Trophoblast cell (in vitro differentiated cells and primary cell): ENCODE data around the gene RYR1.

Experiments used
- DNase-seq, 2 donors: peaks; one replicate each; pipeline ENCODE4 v3.0.0-alpha.2; 2016
- H2AFZ ChIP-seq: 2 replicates; pipeline ENCODE4 v1.6.1; 2013; ENCODE audit warnings: low read length, moderate library complexity, mild to moderate bottlenecking; ENCODE audit not compliant: insufficient read depth, poor library complexity
- H2AK5ac ChIP-seq: 2 replicates; pipeline ENCODE4 v1.6.1; 2013; ENCODE audit warnings: mild to moderate bottlenecking, low read length
- H2BK120ac ChIP-seq: 2 replicates; pipeline ENCODE4 v1.6.1; 2013; ENCODE audit warnings: low read length, mild to moderate bottlenecking, moderate library complexity; ENCODE audit not compliant: insufficient read depth, poor library complexity
- H2BK12ac ChIP-seq: 2 replicates; pipeline ENCODE4 v1.6.1; 2013; ENCODE audit warnings: mild to moderate bottlenecking, low read length, moderate library complexity
- H2BK5ac ChIP-seq: 2 replicates; pipeline ENCODE4 v1.6.1; 2013; ENCODE audit warnings: low read length, low read depth, moderate library complexity, mild to moderate bottlenecking; ENCODE audit not compliant: poor library complexity
- H3K14ac ChIP-seq: 2 replicates; pipeline ENCODE4 v1.6.1; 2013; ENCODE audit warnings: mild to moderate bottlenecking, low read length
- H3K18ac ChIP-seq: 2 replicates; pipeline ENCODE4 v1.6.1; 2013; ENCODE audit warnings: mild to moderate bottlenecking, low read length
- H3K23ac ChIP-seq: 2 replicates; pipeline ENCODE4 v1.6.1; 2013; ENCODE audit warnings: low read length
- H3K27ac ChIP-seq: 2 replicates; pipeline ENCODE4 v1.5.1; 2013; ENCODE audit warnings: low read depth, mild to moderate bottlenecking, inconsistent platforms, low read length, moderate library complexity
- H3K27me3 ChIP-seq: 2 replicates; pipeline ENCODE4 v1.6.1; 2013; ENCODE audit warnings: inconsistent platforms, mild to moderate bottlenecking, low read length, moderate library complexity; ENCODE audit not compliant: insufficient read depth
- H3K36me3 ChIP-seq, 2 experiments: 1 replicate in 1 of 2; 2 replicates in 1 of 2; pipeline ENCODE4 v1.6.1; 2013; ENCODE audit warnings: low read length in 2 of 2, mild to moderate bottlenecking in 2 of 2, moderate library complexity in 1 of 2; ENCODE audit not compliant: insufficient read depth in 2 of 2, control insufficient read depth in 1 of 2
- H3K4ac ChIP-seq: 2 replicates; pipeline ENCODE4 v1.6.1; 2013; ENCODE audit warnings: low read depth, mild to moderate bottlenecking, low read length, moderate library complexity
- H3K4me1 ChIP-seq, 2 experiments: 1 replicate in 1 of 2; 2 replicates in 1 of 2; pipeline ENCODE4 v1.6.1; 2013; ENCODE audit warnings: low read length in 2 of 2, mild to moderate bottlenecking in 2 of 2, moderate library complexity in 1 of 2; ENCODE audit not compliant: insufficient read depth in 2 of 2, control insufficient read depth in 1 of 2
- H3K4me2 ChIP-seq: 2 replicates; pipeline ENCODE4 v1.6.1; 2013; ENCODE audit warnings: inconsistent platforms, mild to moderate bottlenecking, low read length, moderate library complexity
- H3K4me3 ChIP-seq: 2 replicates; pipeline ENCODE4 v1.5.1; 2013; ENCODE audit warnings: mild to moderate bottlenecking, low read depth, low read length, inconsistent platforms
- H3K79me1 ChIP-seq: one replicate; pipeline ENCODE4 v1.6.1; 2013; ENCODE audit warnings: low read length
- H3K79me2 ChIP-seq: 2 replicates; pipeline ENCODE4 v1.6.1; 2013; ENCODE audit warnings: low read length, mild to moderate bottlenecking; ENCODE audit not compliant: control insufficient read depth, insufficient read depth, poor library complexity
- H3K9ac ChIP-seq: 2 replicates; pipeline ENCODE4 v1.6.1; 2013; ENCODE audit warnings: mild to moderate bottlenecking, low read length
- H3K9me3 ChIP-seq: 2 replicates; pipeline ENCODE4 v1.6.1; 2013; ENCODE audit warnings: low read depth, mild to moderate bottlenecking, control low read depth, inconsistent platforms, low read length; ENCODE audit not compliant: insufficient read depth
- H4K12ac ChIP-seq: 2 replicates; pipeline ENCODE4 v1.6.1; 2013; ENCODE audit warnings: low read depth, mild to moderate bottlenecking, low read length, moderate library complexity
- H4K8ac ChIP-seq: 2 replicates; pipeline ENCODE4 v1.6.1; 2013; ENCODE audit warnings: low read depth, mild to moderate bottlenecking, low read length, moderate library complexity
- H4K91ac ChIP-seq: one replicate; pipeline ENCODE4 v1.6.1; 2013; ENCODE audit warnings: low read depth, mild to moderate bottlenecking, low read length, moderate library complexity
- WGBS: extraction: QIAGEN DNeasy Blood & Tissue Kit; methylation state at CpG from one replicate; pipeline ENCODE4 v1.1.7; 2013; ENCODE audit warnings: missing lambda C conversion rate; ENCODE audit not compliant: insufficient read length, insufficient coverage; ENCODE audit errors: extremely low coverage; 5-methylcytosine and 5-hydroxymethylcytosine counted together

RYR1 gene

GRCh38 chr19:38561053-38561606, 127.6 kb downstream of the RYR1 start:
- Histone ChIP-seq H3K27me3 (no peaks in the 10 kb centered on the region), H3K27ac (no peak overlapping the region), H4K91ac (no peak overlapping the region), H3K18ac (no peak overlapping the region), H2AFZ (no peak overlapping the region), H3K4me2 (no peak overlapping the region), H2BK120ac (no peak overlapping the region), H2BK5ac (no peak overlapping the region), H2BK12ac (no peak overlapping the region), H2AK5ac (no peak overlapping the region), H3K4me1 (no peaks in the 10 kb centered on the region), H4K12ac (no peak overlapping the region), H3K4ac (no peak overlapping the region), H3K23ac (no peak overlapping the region), H3K9ac (no peak overlapping the region), H3K79me2 (no peaks in the 10 kb centered on the region), H3K9me3 (no peaks in the 10 kb centered on the region), H3K14ac (no peak overlapping the region), H3K36me3 (no peaks in the 10 kb centered on the region), H3K79me1 (no peaks in the 10 kb centered on the region), H4K8ac (no peak overlapping the region), H3K4me3 (no peak overlapping the region)
- no peak for DNase-seq
- WGBS, result no CpG with 5 or more reads among the region's 42 CpGs

DNA sequence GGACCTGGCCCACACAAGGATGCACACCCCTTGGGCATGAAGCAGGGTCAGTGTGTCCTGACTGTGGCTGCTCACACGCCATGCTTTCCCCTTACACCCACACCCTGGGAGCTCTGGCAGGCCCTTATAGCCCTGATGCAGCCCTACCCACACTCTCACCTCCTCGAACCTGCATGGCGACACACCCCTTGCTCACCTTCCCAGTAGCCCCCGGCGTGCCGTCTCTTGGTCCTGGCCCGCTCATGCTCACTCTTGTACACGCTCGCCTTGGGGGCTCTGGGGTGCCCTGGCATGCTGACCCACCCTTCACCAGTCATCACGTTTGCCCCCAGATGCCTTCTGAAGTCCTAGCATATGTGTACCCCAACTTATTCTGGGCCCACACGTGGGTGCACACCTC, 128.2 kb downstream of the RYR1 start:
- no peak overlapping the region for H3K9ac ChIP-seq
- no CpG with 5 or more reads among the region's 11 CpGs for WGBS
- H3K4ac ChIP-seq, result no peak overlapping the region
- H3K36me3 ChIP-seq, result no peaks in the 10 kb centered on the region
- H3K18ac ChIP-seq, result no peak overlapping the region
- no peak overlapping the region for H3K4me2 ChIP-seq
- H3K4me3 ChIP-seq, result no peak overlapping the region
- H2BK12ac ChIP-seq, result no peak overlapping the region
- H2BK120ac ChIP-seq, result no peak overlapping the region
- H3K4me1 ChIP-seq, result no peaks in the 10 kb centered on the region
- DNase-seq, result no peak
- H4K91ac ChIP-seq, result no peak overlapping the region
- H3K27me3 ChIP-seq, result no peaks in the 10 kb centered on the region
- H3K23ac ChIP-seq, result no peak overlapping the region
- H3K79me1 ChIP-seq, result no peaks in the 10 kb centered on the region
- H4K12ac ChIP-seq, result no peak overlapping the region
- no peak overlapping the region for H2AK5ac ChIP-seq
- H3K79me2 ChIP-seq, result no peaks in the 10 kb centered on the region
- H3K14ac ChIP-seq, result no peak overlapping the region
- H3K9me3 ChIP-seq, result no peaks in the 10 kb centered on the region
- no peak overlapping the region for H2BK5ac ChIP-seq
- H4K8ac ChIP-seq, result no peak overlapping the region
- H3K27ac ChIP-seq, result no peak overlapping the region
- no peak overlapping the region for H2AFZ ChIP-seq

- no peak overlapping the region for H4K8ac ChIP-seq
- H4K12ac ChIP-seq, result no peak overlapping the region
- no peak overlapping the region for H3K4me3 ChIP-seq
- no peak overlapping the region for H2BK5ac ChIP-seq
- H3K79me1 ChIP-seq, result no peaks in the 10 kb centered on the region
- H2AK5ac ChIP-seq, result no peak overlapping the region
- no peak overlapping the region for H3K23ac ChIP-seq
- no peaks in the 10 kb centered on the region for H3K36me3 ChIP-seq
- H2BK12ac ChIP-seq, result no peak overlapping the region
- H3K14ac ChIP-seq, result no peak overlapping the region
- H3K79me2 ChIP-seq, result no peaks in the 10 kb centered on the region
- H3K18ac ChIP-seq, result no peak overlapping the region
- H4K91ac ChIP-seq, result no peak overlapping the region
- WGBS, result no CpG with 5 or more reads among the region's 6 CpGs
- H3K4ac ChIP-seq, result no peak overlapping the region
- H3K4me2 ChIP-seq, result no peak overlapping the region
- no peak overlapping the region for H3K9ac ChIP-seq
- no peaks in the 10 kb centered on the region for H3K4me1 ChIP-seq
- H3K27me3 ChIP-seq, result no peaks in the 10 kb centered on the region
- no peak overlapping the region for H3K27ac ChIP-seq
- no peak for DNase-seq
- no peak overlapping the region for H2AFZ ChIP-seq
- H2BK120ac ChIP-seq, result no peak overlapping the region
- no peaks in the 10 kb centered on the region for H3K9me3 ChIP-seq
Measured at GRCh38 chr19:38562096-38562495, 128.6 kb downstream of the RYR1 start.

- no peaks in the 10 kb centered on the region for H3K79me1 ChIP-seq
- no peaks in the 10 kb centered on the region for H3K27me3 ChIP-seq
- H4K12ac ChIP-seq, result no peak overlapping the region
- no peaks in the 10 kb centered on the region for H3K36me3 ChIP-seq
- H3K9ac ChIP-seq, result no peak overlapping the region
- no peak overlapping the region for H4K91ac ChIP-seq
- no peak overlapping the region for H3K23ac ChIP-seq
- H3K18ac ChIP-seq, result no peak overlapping the region
- H3K27ac ChIP-seq, result no peak overlapping the region
- H2AK5ac ChIP-seq, result no peak overlapping the region
- WGBS, result no CpG with 5 or more reads among the region's 9 CpGs
- DNase-seq, result no peak
- no peaks in the 10 kb centered on the region for H3K79me2 ChIP-seq
- no peak overlapping the region for H2BK5ac ChIP-seq
- no peak overlapping the region for H2AFZ ChIP-seq
- no peaks in the 10 kb centered on the region for H3K4me1 ChIP-seq
- no peak overlapping the region for H3K4me2 ChIP-seq
- H2BK12ac ChIP-seq, result no peak overlapping the region
- H3K14ac ChIP-seq, result no peak overlapping the region
- no peak overlapping the region for H4K8ac ChIP-seq
- no peak overlapping the region for H2BK120ac ChIP-seq
- H3K4ac ChIP-seq, result no peak overlapping the region
- H3K9me3 ChIP-seq, result no peaks in the 10 kb centered on the region
- H3K4me3 ChIP-seq, result no peak overlapping the region
Measured at GRCh38 chr19:38563475-38563874, 130.0 kb downstream of the RYR1 start.
